GM12878 (cell line): ENCODE data around the gene LRRK1.

Experiments used
- ATF3 ChIP-seq: IDR thresholded peaks from 2 replicates; pipeline ENCODE4 v1.6.1; 2011; ENCODE audit warnings: low read depth, mild to moderate bottlenecking, low read length, moderate library complexity, borderline replicate concordance; ENCODE audit errors: extremely low read depth
- CREM ChIP-seq: IDR thresholded peaks from 2 replicates; pipeline ENCODE4 v1.6.1; 2014; ENCODE audit warnings: antibody characterized with exemption, low read depth
- EZH2 ChIP-seq: IDR thresholded peaks from 2 replicates; pipeline ENCODE4 v1.6.1; 2012; ENCODE audit warnings: low read depth, mild to moderate bottlenecking, control low read depth, inconsistent platforms, low read length, borderline replicate concordance; ENCODE audit not compliant: control insufficient read depth
- HDAC2 ChIP-seq: fragments of 200-600 bp; sonication (generic); IDR thresholded peaks from 2 replicates; pipeline ENCODE4 v1.6.1; 2017
- NRF1 ChIP-seq: conservative IDR thresholded peaks from 2 replicates; pipeline ENCODE4 v1.6.1; 2011; ENCODE audit warnings: mild to moderate bottlenecking, low read depth, low read length, improper control_type of control experiment
- POLR2A ChIP-seq: IDR thresholded peaks from 2 replicates; pipeline ENCODE4 v1.6.1; 2011; ENCODE audit warnings: low read depth, mild to moderate bottlenecking, low read length
- ZNF274 ChIP-seq: IDR thresholded peaks from one replicate; pipeline ENCODE4 v1.8.0; 2011; ENCODE audit not compliant: insufficient read length, insufficient read depth
- TF ChIP-seq, protein P1 (sequence below), 3 experiments: IDR thresholded peaks in 2 of 3; conservative IDR thresholded peaks in 1 of 3; 2 replicates each; pipeline ENCODE4 v1.5.1; 2011; ENCODE audit warnings: low read depth in 3 of 3, low read length in 3 of 3, mild to moderate bottlenecking in 3 of 3, control low read depth in 2 of 3, moderate library complexity in 2 of 3, inconsistent platforms in 1 of 3, mixed read lengths in 1 of 3; ENCODE audit not compliant: control insufficient read depth in 2 of 3, insufficient read depth in 1 of 3; ENCODE audit errors: extremely low read depth in 1 of 3
- TF ChIP-seq, protein P2 (sequence below): fragments of 150-350 bp; IDR thresholded peaks from 2 replicates; pipeline ENCODE4 v1.6.1; 2016; ENCODE audit warnings: low read depth, low read length

- no peak for TF ChIP-seq HDAC2
- TF ChIP-seq, protein P1, sequence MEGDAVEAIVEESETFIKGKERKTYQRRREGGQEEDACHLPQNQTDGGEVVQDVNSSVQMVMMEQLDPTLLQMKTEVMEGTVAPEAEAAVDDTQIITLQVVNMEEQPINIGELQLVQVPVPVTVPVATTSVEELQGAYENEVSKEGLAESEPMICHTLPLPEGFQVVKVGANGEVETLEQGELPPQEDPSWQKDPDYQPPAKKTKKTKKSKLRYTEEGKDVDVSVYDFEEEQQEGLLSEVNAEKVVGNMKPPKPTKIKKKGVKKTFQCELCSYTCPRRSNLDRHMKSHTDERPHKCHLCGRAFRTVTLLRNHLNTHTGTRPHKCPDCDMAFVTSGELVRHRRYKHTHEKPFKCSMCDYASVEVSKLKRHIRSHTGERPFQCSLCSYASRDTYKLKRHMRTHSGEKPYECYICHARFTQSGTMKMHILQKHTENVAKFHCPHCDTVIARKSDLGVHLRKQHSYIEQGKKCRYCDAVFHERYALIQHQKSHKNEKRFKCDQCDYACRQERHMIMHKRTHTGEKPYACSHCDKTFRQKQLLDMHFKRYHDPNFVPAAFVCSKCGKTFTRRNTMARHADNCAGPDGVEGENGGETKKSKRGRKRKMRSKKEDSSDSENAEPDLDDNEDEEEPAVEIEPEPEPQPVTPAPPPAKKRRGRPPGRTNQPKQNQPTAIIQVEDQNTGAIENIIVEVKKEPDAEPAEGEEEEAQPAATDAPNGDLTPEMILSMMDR (IDR thresholded peaks at IDR 0.05 in 2 of 3, conservative IDR thresholded peaks at IDR 0.05 in 1 of 3; ENCODE audit: control insufficient read depth in 2 of 3, extremely low read depth in 1 of 3, insufficient read depth in 1 of 3, low read depth in 3 of 3, low read length in 3 of 3), result no peak
- no peak for TF ChIP-seq CREM
- TF ChIP-seq, protein P2, sequence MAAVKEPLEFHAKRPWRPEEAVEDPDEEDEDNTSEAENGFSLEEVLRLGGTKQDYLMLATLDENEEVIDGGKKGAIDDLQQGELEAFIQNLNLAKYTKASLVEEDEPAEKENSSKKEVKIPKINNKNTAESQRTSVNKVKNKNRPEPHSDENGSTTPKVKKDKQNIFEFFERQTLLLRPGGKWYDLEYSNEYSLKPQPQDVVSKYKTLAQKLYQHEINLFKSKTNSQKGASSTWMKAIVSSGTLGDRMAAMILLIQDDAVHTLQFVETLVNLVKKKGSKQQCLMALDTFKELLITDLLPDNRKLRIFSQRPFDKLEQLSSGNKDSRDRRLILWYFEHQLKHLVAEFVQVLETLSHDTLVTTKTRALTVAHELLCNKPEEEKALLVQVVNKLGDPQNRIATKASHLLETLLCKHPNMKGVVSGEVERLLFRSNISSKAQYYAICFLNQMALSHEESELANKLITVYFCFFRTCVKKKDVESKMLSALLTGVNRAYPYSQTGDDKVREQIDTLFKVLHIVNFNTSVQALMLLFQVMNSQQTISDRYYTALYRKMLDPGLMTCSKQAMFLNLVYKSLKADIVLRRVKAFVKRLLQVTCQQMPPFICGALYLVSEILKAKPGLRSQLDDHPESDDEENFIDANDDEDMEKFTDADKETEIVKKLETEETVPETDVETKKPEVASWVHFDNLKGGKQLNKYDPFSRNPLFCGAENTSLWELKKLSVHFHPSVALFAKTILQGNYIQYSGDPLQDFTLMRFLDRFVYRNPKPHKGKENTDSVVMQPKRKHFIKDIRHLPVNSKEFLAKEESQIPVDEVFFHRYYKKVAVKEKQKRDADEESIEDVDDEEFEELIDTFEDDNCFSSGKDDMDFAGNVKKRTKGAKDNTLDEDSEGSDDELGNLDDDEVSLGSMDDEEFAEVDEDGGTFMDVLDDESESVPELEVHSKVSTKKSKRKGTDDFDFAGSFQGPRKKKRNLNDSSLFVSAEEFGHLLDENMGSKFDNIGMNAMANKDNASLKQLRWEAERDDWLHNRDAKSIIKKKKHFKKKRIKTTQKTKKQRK, result no peak
- TF ChIP-seq POLR2A, result no peak
- no peak for TF ChIP-seq NRF1
- no peak for TF ChIP-seq ZNF274
- TF ChIP-seq EZH2, result no peak
- no peak for TF ChIP-seq ATF3
Measured at GRCh38 chr15:100875976-100876375, 43.2 kb upstream of the LRRK1 start.
